ENCODE results near the gene PARVG.

Gene PARVG

DNA sequence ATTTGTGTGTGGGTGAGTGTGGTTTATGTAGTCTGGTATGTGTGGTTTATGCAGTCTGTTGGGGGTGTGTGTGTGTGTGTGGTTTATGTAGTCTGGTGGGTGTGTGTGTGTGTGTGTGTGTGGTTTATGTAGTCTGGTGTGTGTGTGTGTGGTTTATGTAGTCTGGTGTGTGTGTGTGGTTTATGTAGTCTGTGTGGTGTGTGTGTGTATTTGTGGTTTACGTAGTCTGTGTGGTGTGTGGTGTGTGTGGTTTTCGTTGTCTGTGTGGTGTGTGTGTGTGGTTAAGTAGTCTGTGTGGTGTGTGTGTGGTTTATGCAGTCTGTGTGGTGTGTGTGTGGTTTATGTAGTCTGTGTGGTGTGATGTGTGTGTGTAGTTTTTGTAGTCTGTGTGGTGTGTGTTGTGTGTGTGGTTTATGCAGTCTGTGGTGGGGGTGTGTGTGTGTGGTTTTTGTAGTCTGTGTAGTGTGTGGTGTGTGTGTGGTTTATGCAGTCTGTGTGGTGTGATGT, 26.2 kb upstream of the PARVG start:
- H3K4me3 ChIP-seq (replicated peaks; ENCODE audit: low read depth, low read length), result no peak overlapping the region
- DNase-seq (ENCODE audit: extremely low read depth, insufficient read length), result no peak
- TF ChIP-seq, protein P1, sequence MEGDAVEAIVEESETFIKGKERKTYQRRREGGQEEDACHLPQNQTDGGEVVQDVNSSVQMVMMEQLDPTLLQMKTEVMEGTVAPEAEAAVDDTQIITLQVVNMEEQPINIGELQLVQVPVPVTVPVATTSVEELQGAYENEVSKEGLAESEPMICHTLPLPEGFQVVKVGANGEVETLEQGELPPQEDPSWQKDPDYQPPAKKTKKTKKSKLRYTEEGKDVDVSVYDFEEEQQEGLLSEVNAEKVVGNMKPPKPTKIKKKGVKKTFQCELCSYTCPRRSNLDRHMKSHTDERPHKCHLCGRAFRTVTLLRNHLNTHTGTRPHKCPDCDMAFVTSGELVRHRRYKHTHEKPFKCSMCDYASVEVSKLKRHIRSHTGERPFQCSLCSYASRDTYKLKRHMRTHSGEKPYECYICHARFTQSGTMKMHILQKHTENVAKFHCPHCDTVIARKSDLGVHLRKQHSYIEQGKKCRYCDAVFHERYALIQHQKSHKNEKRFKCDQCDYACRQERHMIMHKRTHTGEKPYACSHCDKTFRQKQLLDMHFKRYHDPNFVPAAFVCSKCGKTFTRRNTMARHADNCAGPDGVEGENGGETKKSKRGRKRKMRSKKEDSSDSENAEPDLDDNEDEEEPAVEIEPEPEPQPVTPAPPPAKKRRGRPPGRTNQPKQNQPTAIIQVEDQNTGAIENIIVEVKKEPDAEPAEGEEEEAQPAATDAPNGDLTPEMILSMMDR (IDR thresholded peaks at IDR 0.05; ENCODE audit: insufficient read depth, low read length, poor library complexity, severe bottlenecking), result no peak
- peaks cover 17% of the 10 kb centered on the region for H3K36me3 ChIP-seq (ENCODE audit: control insufficient read depth, insufficient read depth, low read length)
- no peaks in the 10 kb centered on the region for H3K27me3 ChIP-seq (replicated peaks; ENCODE audit: control insufficient read depth, insufficient read depth, low read length)

DNA sequence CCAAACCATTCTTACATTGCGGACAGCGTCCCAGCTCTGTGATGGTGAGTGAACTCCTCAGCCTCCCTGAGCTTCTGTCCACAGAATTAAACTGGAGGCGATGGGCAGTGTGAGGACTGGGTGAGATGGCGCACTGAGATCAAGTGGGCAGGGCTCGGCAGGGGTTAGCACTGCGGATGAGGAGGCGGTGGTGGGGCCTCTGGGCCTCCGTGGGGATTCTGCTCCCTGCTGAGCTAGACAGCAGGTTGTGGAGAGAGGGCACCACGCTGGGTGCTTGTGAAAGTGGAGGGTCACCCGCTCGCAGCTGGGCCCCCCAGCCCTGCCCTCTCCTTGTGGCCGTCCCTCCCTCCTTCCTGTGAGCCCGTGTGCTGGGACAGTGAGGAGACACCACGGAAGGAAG, 25.6 kb upstream of the PARVG start:
- H3K4me3 ChIP-seq (replicated peaks; ENCODE audit: low read depth, low read length), result no peak overlapping the region
- TF ChIP-seq, protein P1 (IDR thresholded peaks at IDR 0.05; ENCODE audit: insufficient read depth, low read length, poor library complexity, severe bottlenecking), result no peak
- no peak for DNase-seq (ENCODE audit: extremely low read depth, insufficient read length)
- H3K36me3 ChIP-seq (ENCODE audit: control insufficient read depth, insufficient read depth, low read length), result peaks cover 22% of the 10 kb centered on the region
- H3K27me3 ChIP-seq (replicated peaks; ENCODE audit: control insufficient read depth, insufficient read depth, low read length), result no peaks in the 10 kb centered on the region

DNA sequence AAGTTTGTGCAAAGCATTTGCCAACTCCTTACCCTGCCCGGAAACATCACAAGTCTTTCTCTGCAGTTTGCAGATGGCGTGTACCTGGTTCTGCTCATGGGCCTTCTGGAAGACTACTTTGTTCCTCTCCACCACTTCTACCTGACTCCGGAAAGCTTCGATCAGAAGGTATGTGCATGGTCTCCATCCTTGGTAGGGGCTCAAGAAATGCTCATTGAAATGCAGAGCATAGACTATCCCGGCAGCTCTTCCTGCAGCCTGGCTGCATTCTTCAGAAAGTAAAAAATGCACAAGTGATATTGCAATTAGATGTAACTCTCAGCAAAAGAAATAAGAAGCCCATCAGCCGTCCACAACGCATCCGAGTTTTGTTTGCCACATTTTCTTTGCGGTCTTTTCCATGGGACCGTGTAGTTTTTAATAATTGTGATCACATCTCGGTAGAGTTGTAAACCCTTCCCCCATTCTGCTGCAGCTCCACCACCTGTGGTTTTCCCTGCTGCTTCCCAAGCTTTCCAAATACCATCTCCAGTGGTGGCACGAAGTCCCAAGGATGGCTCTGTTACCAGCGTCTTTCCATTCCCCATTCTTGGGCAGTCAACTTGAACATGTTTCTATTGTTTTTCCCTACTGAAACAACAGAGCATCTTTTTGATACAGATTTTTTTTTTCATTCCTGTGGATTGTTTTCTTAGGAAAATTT, 22.7 kb upstream of the PARVG start:
- Histone ChIP-seq H3K4me3 (replicated peaks; ENCODE audit: low read depth, low read length) (no peak overlapping the region), H3K27me3 (replicated peaks; ENCODE audit: control insufficient read depth, insufficient read depth, low read length) (no peaks in the 10 kb centered on the region), H3K36me3 (ENCODE audit: control insufficient read depth, insufficient read depth, low read length) (peaks cover 24% of the 10 kb centered on the region)
- DNase-seq (ENCODE audit: extremely low read depth, insufficient read length), result no peak
- TF ChIP-seq, protein P1 (IDR thresholded peaks at IDR 0.05; ENCODE audit: insufficient read depth, low read length, poor library complexity, severe bottlenecking), result no peak

DNA sequence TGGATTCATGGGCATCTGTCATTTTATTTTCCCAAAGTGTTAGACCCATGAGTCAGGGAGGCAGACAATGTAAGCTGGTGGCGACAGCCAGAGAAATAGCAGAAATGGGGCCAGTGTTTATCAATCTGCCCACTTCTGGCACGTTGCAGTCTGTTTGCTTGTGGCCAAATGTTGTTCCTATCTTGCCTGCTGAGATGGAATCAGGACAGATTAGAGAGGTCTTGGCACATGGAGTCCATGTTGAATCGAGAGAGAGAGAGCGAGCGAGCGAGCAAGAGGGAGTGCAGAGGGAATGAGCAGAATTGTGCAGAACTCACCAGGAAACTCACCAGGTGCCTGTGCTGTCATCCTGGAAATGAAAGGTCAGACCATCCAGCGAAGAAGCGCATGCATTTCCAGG, 21.9 kb upstream of the PARVG start:
- TF ChIP-seq, protein P1 (IDR thresholded peaks at IDR 0.05; ENCODE audit: insufficient read depth, low read length, poor library complexity, severe bottlenecking), result no peak
- Histone ChIP-seq H3K36me3 (ENCODE audit: control insufficient read depth, insufficient read depth, low read length) (peaks cover 24% of the 10 kb centered on the region), H3K4me3 (replicated peaks; ENCODE audit: low read depth, low read length) (no peak overlapping the region), H3K27me3 (replicated peaks; ENCODE audit: control insufficient read depth, insufficient read depth, low read length) (no peaks in the 10 kb centered on the region)
- DNase-seq (ENCODE audit: extremely low read depth, insufficient read length), result no peak

DNA sequence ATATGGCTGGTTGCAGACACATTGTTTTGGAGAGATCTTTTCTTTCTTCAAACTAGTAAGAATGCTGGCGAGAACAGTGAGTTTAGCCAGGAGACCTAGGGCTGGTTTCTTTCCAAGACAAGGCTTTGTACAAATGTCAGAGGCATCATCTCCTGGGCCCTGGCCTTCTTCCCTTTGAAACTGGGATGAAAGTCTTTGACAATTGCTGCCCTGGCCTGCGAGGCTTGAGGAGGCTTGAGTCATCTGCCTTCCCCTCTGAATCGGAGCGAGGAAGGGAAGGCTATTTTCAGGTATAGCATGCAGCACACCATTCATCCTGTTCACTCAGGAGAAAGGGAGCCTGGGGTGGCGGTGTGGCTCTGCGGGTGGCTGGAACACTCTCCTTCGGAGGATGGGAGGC, 21.5 kb upstream of the PARVG start:
- TF ChIP-seq, protein P1 (IDR thresholded peaks at IDR 0.05; ENCODE audit: insufficient read depth, low read length, poor library complexity, severe bottlenecking), result no peak

More for the DNA sequence above, 21.5 kb upstream of the PARVG start:
- no peak for DNase-seq (ENCODE audit: extremely low read depth, insufficient read length)
- no peak overlapping the region for H3K4me3 ChIP-seq (replicated peaks; ENCODE audit: low read depth, low read length)
- H3K27me3 ChIP-seq (replicated peaks; ENCODE audit: control insufficient read depth, insufficient read depth, low read length), result no peaks in the 10 kb centered on the region
- H3K36me3 ChIP-seq (ENCODE audit: control insufficient read depth, insufficient read depth, low read length), result peaks cover 24% of the 10 kb centered on the region

All from GM06990 (cell line).